ENCODE results near the gene LIX1. TPM values are rescaled to one million over a fixed set of nuclear protein-coding genes. Genes with fewer than 3 reads are reported as not detected.

Gene LIX1
- total and polyA plus RNA-seq, 2 of the 13 experiments (the other 11 are each of a cell fraction or from before 2014, with no cell fraction given): not detected

DNA sequence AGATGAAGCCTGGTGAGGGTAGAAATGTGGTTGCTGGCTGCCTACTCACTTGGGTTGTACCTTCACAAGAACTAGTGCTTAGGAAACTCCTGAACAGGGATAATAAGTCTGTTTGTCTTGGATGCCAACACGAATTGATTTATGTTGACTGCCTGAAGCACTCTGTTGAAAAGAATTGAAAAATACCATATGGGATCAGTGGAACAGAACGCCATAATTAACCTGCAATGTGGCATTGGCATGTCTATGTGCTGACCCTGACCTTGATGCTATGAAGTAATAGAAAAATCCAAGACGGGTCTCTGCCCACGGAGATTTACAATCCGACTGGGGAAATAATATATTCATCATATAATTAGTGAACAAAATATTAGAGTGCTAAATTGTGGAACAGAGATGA is 10.5 kb downstream of the LIX1 start:
- in situ Hi-C loops (cut with HindIII; ENCODE audit: extremely low pct_ligation_motif_present, low pct_unique_long_range_greater_than_20kb) (no loop called here), intact Hi-C loops (cut with micrococcal nuclease; ENCODE audit: unreplicated experiment) (no loop called here)
- no peak overlapping the region for H3K4me2 ChIP-seq (ENCODE audit: low read depth, low read length)
- CTCF ChIA-PET (ENCODE audit: low intra/inter-chr PET ratio, low total read pairs): no interaction called here
- POLR2A ChIA-PET: no interaction called here
- FAIRE-seq (no peak), ATAC-seq (no peak), DNase-seq (ENCODE audit: low spot score) (no peak)
- no TSS peak for BruUV-seq (replicated peaks)
- no peak overlapping the region for H3K9ac ChIP-seq (ENCODE audit: insufficient read depth, low read depth, low read length)
- H3K4me1 ChIP-seq (ENCODE audit: insufficient read depth, low read length): no peaks in the 10 kb centered on the region
- no peaks in the 10 kb centered on the region for H3K9me3 ChIP-seq (ENCODE audit: low read length)
- no peak for TF ChIP-seq ZNF501 (CRISPR knock-in tag; IDR thresholded peaks at IDR 0.05)
- no peak for TF ChIP-seq SKIL (CRISPR knock-in tag; IDR thresholded peaks at IDR 0.05; ENCODE audit: borderline replicate concordance)
- no peak for TF ChIP-seq CSRNP2 (CRISPR knock-in tag; conservative IDR thresholded peaks at IDR 0.05; ENCODE audit: low read depth)
- no peak for TF ChIP-seq ZNF839 (CRISPR knock-in tag; IDR thresholded peaks at IDR 0.05; ENCODE audit: borderline replicate concordance)
- TF ChIP-seq, protein P1, sequence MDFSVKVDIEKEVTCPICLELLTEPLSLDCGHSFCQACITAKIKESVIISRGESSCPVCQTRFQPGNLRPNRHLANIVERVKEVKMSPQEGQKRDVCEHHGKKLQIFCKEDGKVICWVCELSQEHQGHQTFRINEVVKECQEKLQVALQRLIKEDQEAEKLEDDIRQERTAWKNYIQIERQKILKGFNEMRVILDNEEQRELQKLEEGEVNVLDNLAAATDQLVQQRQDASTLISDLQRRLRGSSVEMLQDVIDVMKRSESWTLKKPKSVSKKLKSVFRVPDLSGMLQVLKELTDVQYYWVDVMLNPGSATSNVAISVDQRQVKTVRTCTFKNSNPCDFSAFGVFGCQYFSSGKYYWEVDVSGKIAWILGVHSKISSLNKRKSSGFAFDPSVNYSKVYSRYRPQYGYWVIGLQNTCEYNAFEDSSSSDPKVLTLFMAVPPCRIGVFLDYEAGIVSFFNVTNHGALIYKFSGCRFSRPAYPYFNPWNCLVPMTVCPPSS (IDR thresholded peaks at IDR 0.05): no peak
- TF ChIP-seq ZNF891 (CRISPR knock-in tag; IDR thresholded peaks at IDR 0.05): no peak
- TF ChIP-seq KDM5B (CRISPR knock-in tag; IDR thresholded peaks at IDR 0.05; ENCODE audit: borderline replicate concordance): no peak
- TF ChIP-seq, protein P2, sequence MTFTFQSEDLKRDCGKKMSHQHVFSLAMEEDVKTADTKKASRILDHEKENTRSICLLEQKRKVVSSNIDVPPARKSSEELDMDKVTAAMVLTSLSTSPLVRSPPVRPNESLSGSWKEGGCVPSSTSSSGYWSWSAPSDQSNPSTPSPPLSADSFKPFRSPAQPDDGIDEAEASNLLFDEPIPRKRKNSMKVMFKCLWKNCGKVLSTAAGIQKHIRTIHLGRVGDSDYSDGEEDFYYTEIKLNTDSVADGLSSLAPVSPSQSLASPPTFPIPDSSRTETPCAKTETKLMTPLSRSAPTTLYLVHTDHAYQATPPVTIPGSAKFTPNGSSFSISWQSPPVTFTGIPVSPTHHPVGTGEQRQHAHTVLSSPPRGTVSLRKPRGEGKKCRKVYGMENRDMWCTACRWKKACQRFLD (CRISPR knock-in tag; IDR thresholded peaks at IDR 0.05; ENCODE audit: borderline replicate concordance): no peak
- no peak for TF ChIP-seq TP53 (CRISPR knock-in tag; conservative IDR thresholded peaks at IDR 0.05)
- no peak overlapping the region for H2AFZ ChIP-seq (ENCODE audit: low read length)
- WGBS (ENCODE audit: low lambda C conversion rate): 47% methylated on average over 5 of the region's 5 CpGs
- no peak overlapping the region for H3K4me3 ChIP-seq (replicated peaks in 1 of 3; ENCODE audit: insufficient read depth in 1 of 3, low read depth in 2 of 3, low read length in 3 of 3)
- H3K79me2 ChIP-seq (ENCODE audit: insufficient read depth, low read length): no peaks in the 10 kb centered on the region
- H3K27me3 ChIP-seq (ENCODE audit: control insufficient read depth in 1 of 2, insufficient read depth in 2 of 2, low read length in 2 of 2): no peaks in the 10 kb centered on the region; a peak in 1 of 5 replicates
- no peaks in the 10 kb centered on the region for H4K20me1 ChIP-seq (ENCODE audit: insufficient read depth, low read length)
- no peak overlapping the region for H3K27ac ChIP-seq (ENCODE audit: extremely low read length, insufficient read depth, low read length)
- no peaks in the 10 kb centered on the region for H3K36me3 ChIP-seq (replicated peaks in 1 of 2; ENCODE audit: control insufficient read depth in 1 of 2, insufficient read depth in 2 of 2, low read length in 2 of 2)
